Fibroblast of lung (primary cell): ENCODE measurements around the gene TANGO6. TPM values are rescaled to one million over a fixed set of nuclear protein-coding genes. Genes with fewer than 3 reads are reported as not detected.
A peak's percentile ranks its signal among the peaks of the same experiment; 100 is the strongest.

Experiments
- DNase-seq, 2 donors: peaks; one replicate each; pipeline versions ENCODE4 v3.0.0 to v3.0.0-alpha.2; 2010; ENCODE audit warnings: low read depth in 2 of 2
- H2AFZ ChIP-seq: 2 replicates; pipeline ENCODE4 v1.5.1; 2012; ENCODE audit warnings: low read length, control low read depth, inconsistent platforms
- H3K27ac ChIP-seq: 2 replicates; pipeline ENCODE4 v1.5.1; 2011; ENCODE audit warnings: low read length, control low read depth; ENCODE audit not compliant: insufficient read depth
- H3K27me3 ChIP-seq: 2 replicates; pipeline ENCODE4 v1.5.1; 2011; ENCODE audit warnings: mild to moderate bottlenecking, low read length; ENCODE audit not compliant: control insufficient read depth, insufficient read depth
- H3K36me3 ChIP-seq: 2 replicates; pipeline ENCODE4 v1.5.1; 2011; ENCODE audit warnings: low read length; ENCODE audit not compliant: control insufficient read depth, insufficient read depth
- H3K4me1 ChIP-seq: 2 replicates; pipeline ENCODE4 v1.5.1; 2011; ENCODE audit warnings: low read length; ENCODE audit not compliant: control insufficient read depth, insufficient read depth; ENCODE audit errors: extremely low read depth
- H3K4me2 ChIP-seq: 2 replicates; pipeline ENCODE4 v1.5.1; 2011; ENCODE audit warnings: low read length, control low read depth; ENCODE audit not compliant: insufficient read depth; ENCODE audit errors: extremely low read depth
- H3K4me3 ChIP-seq, 4 experiments: fragments of 200-600 bp in 1 of 4; sonication (generic) in 1 of 4; replicated peaks in 1 of 4; 2 replicates each; pipeline ENCODE4 v1.5.1; 2011 to 2016; ENCODE audit warnings: low read length in 4 of 4, low read depth in 3 of 4, mild to moderate bottlenecking in 3 of 4, control low read depth in 2 of 4, inconsistent platforms in 1 of 4, mixed read lengths in 1 of 4; ENCODE audit not compliant: insufficient read depth in 1 of 4; ENCODE audit errors: control extremely low read depth in 1 of 4
- H3K79me2 ChIP-seq: 2 replicates; pipeline ENCODE4 v1.5.1; 2012; ENCODE audit warnings: mild to moderate bottlenecking, low read length, inconsistent platforms; ENCODE audit not compliant: control insufficient read depth, insufficient read depth
- H3K9ac ChIP-seq: 2 replicates; pipeline ENCODE4 v1.5.1; 2011; ENCODE audit warnings: mild to moderate bottlenecking, low read length, control low read depth; ENCODE audit not compliant: insufficient read depth
- H3K9me3 ChIP-seq: 2 replicates; pipeline ENCODE4 v1.5.1; 2012; ENCODE audit warnings: low read depth, low read length; ENCODE audit not compliant: control insufficient read depth, insufficient read depth
- H4K20me1 ChIP-seq: 2 replicates; pipeline ENCODE4 v1.5.1; 2011; ENCODE audit warnings: low read length; ENCODE audit not compliant: control insufficient read depth, insufficient read depth; ENCODE audit errors: extremely low read depth
- CTCF ChIP-seq, 2 donors: IDR thresholded peaks in 1 of 2; conservative IDR thresholded peaks in 1 of 2; 1 replicate in 1 of 2; 2 replicates in 1 of 2; pipeline ENCODE4 v1.5.1; 2011 to 2012; ENCODE audit warnings: low read length in 2 of 2, control low read depth in 1 of 2, inconsistent platforms in 1 of 2, low read depth in 1 of 2, mild to moderate bottlenecking in 1 of 2
- EZH2 ChIP-seq: IDR thresholded peaks from 2 replicates; pipeline ENCODE4 v1.5.1; 2012; ENCODE audit warnings: low read length, control low read depth, mild to moderate bottlenecking; ENCODE audit errors: missing control alignments
- polyA plus RNA-seq, 2 donors: library from polyadenylated mRNA; depleted of rRNA in 1 of 2; stranded (reverse) in 1 of 2; unstranded in 1 of 2; fragments of >200 nt; gene quantifications; 2 replicates each; pipeline ENCODE4 v1.2.1, GENCODE V29; 2011 to 2012; ENCODE audit warnings: missing spikeins in 1 of 2
- total RNA-seq: library from RNA; depleted of rRNA; stranded (reverse); fragments of >200 nt; gene quantifications from 2 replicates; pipeline ENCODE4 v1.2.1, GENCODE V29; 2014

The TANGO6 gene
- total and polyA plus RNA-seq, 2 donors (not counting 1 experiment from before 2014, with no cell fraction given), result 6.5 to 29.9 TPM

- Histone ChIP-seq H3K9me3 (no peaks in the 10 kb centered on the region), H3K9ac (no peak overlapping the region), H3K27me3 (no peaks in the 10 kb centered on the region), H3K4me2 (no peak overlapping the region), H3K36me3 (no peaks in the 10 kb centered on the region), H4K20me1 (no peaks in the 10 kb centered on the region), H3K27ac (no peak overlapping the region), H3K4me1 (no peaks in the 10 kb centered on the region), H2AFZ (no peak overlapping the region), H3K79me2 (no peaks in the 10 kb centered on the region), H3K4me3 (no peak overlapping the region)
- peak; percentile 26 to 30 for DNase-seq
- TF ChIP-seq CTCF (conservative IDR thresholded peaks at IDR 0.05 in 1 of 2, IDR thresholded peaks at IDR 0.05 in 1 of 2; ENCODE audit: low read depth in 1 of 2, low read length in 2 of 2), result no peak
- no peak for TF ChIP-seq EZH2
Measured at GRCh38 chr16:68893710-68894705, 50.7 kb downstream of the TANGO6 start.

- TF ChIP-seq EZH2, result no peak
- TF ChIP-seq CTCF (conservative IDR thresholded peaks at IDR 0.05 in 1 of 2, IDR thresholded peaks at IDR 0.05 in 1 of 2; ENCODE audit: low read depth in 1 of 2, low read length in 2 of 2), result no peak
- H3K4me1 ChIP-seq, result no peaks in the 10 kb centered on the region
- no peaks in the 10 kb centered on the region for H3K36me3 ChIP-seq
- no peaks in the 10 kb centered on the region for H3K27me3 ChIP-seq
- no peak overlapping the region for H3K27ac ChIP-seq
- H3K4me3 ChIP-seq, result no peak overlapping the region
- H3K4me2 ChIP-seq, result no peak overlapping the region
- H4K20me1 ChIP-seq, result no peaks in the 10 kb centered on the region
- H3K79me2 ChIP-seq, result no peaks in the 10 kb centered on the region
- no peaks in the 10 kb centered on the region for H3K9me3 ChIP-seq
- H3K9ac ChIP-seq, result no peak overlapping the region
- DNase-seq, result no peak
- H2AFZ ChIP-seq, result no peak overlapping the region
Measured at GRCh38 chr16:68894714-68895113, 51.4 kb downstream of the TANGO6 start.

GRCh38 chr16:68898026-68898425 is 54.7 kb downstream of the TANGO6 start:
- H3K9me3 ChIP-seq, result no peaks in the 10 kb centered on the region

More at GRCh38 chr16:68898026-68898425, 54.7 kb downstream of the TANGO6 start:
- H4K20me1 ChIP-seq, result no peaks in the 10 kb centered on the region
- DNase-seq, result no peak
- no peak overlapping the region for H3K4me3 ChIP-seq
- no peaks in the 10 kb centered on the region for H3K27me3 ChIP-seq
- H3K9ac ChIP-seq, result no peak overlapping the region
- H3K36me3 ChIP-seq, result no peaks in the 10 kb centered on the region
- H3K79me2 ChIP-seq, result no peaks in the 10 kb centered on the region
- no peak overlapping the region for H3K27ac ChIP-seq
- no peak for TF ChIP-seq CTCF (conservative IDR thresholded peaks at IDR 0.05 in 1 of 2, IDR thresholded peaks at IDR 0.05 in 1 of 2; ENCODE audit: low read depth in 1 of 2, low read length in 2 of 2)
- TF ChIP-seq EZH2, result no peak
- H2AFZ ChIP-seq, result no peak overlapping the region
- H3K4me2 ChIP-seq, result no peak overlapping the region
- H3K4me1 ChIP-seq, result no peaks in the 10 kb centered on the region
